SK-N-SH (cell line): ENCODE measurements around the gene PAQR7. TPM values are rescaled to one million over a fixed set of nuclear protein-coding genes. Genes with fewer than 3 reads are reported as not detected.

Experiments used
- CTCF ChIA-PET: fragments of 300-600, 350-600 bp; formaldehyde crosslinking; extraction: SDS; loops from one replicate; lab custom pipeline; 2021; lab: Yijun Ruan, JAX
- POLR2A ChIA-PET: fragments of 350-600 bp; sonication (Branson Sonifier 250); formaldehyde crosslinking; extraction: SDS; loops from one replicate; lab custom pipeline; 2020; ENCODE audit warnings: antibody characterized with exemption, inconsistent platforms; lab: Yijun Ruan, JAX
- DNase-seq: peaks from one replicate; pipeline ENCODE4 v3.0.0; 2012
- H2AFZ ChIP-seq: fragments of 200-600 bp; sonication (generic); 2 replicates; pipeline ENCODE4 v1.8.1; 2016; ENCODE audit warnings: antibody characterized with exemption, mild to moderate bottlenecking, low read depth
- H3F3A ChIP-seq: fragments of 200-600 bp; sonication (generic); replicated peaks from 2 replicates; pipeline ENCODE3; 2016; ENCODE audit warnings: antibody characterized with exemption, mild to moderate bottlenecking; ENCODE audit not compliant: insufficient read depth
- H3K27ac ChIP-seq, 2 experiments: fragments of 200-500 bp in 1 of 2; fragments of 200-600 bp in 1 of 2; sonication (Bioruptor generic) in 1 of 2; sonication (generic), shearing (Covaris generic) in 1 of 2; 2 replicates each; pipeline versions ENCODE4 v1.5.1 to v1.6.1; 2014 to 2016; ENCODE audit warnings: low read depth in 2 of 2, inconsistent platforms in 1 of 2, low read length in 1 of 2, mild to moderate bottlenecking in 1 of 2, mixed read lengths in 1 of 2
- H3K27me3 ChIP-seq: fragments of 200-600 bp; sonication (generic), shearing (Covaris generic); 2 replicates; pipeline ENCODE4 v1.6.1; 2016; ENCODE audit warnings: mixed run types; ENCODE audit not compliant: insufficient read depth
- H3K36me3 ChIP-seq, 2 experiments: fragments of 200-500 bp in 1 of 2; fragments of 200-600 bp in 1 of 2; sonication (Bioruptor generic) in 1 of 2; sonication (generic) in 1 of 2; replicated peaks in 1 of 2; 2 replicates each; pipeline versions ENCODE3 to v1.5.1; 2014 to 2016; ENCODE audit warnings: low read length in 1 of 2, mild to moderate bottlenecking in 1 of 2; ENCODE audit not compliant: insufficient read depth in 2 of 2, control insufficient read depth in 1 of 2
- H3K4me1 ChIP-seq, 2 experiments: fragments of 200-500 bp in 1 of 2; fragments of 200-600 bp in 1 of 2; sonication (Bioruptor generic) in 1 of 2; sonication (generic), shearing (Covaris generic) in 1 of 2; 2 replicates each; pipeline versions ENCODE4 v1.5.1 to v1.6.1; 2014 to 2016; ENCODE audit warnings: low read depth in 1 of 2, low read length in 1 of 2, mixed run types in 1 of 2; ENCODE audit not compliant: insufficient read depth in 2 of 2, control insufficient read depth in 1 of 2
- H3K4me2 ChIP-seq: fragments of 200-600 bp; sonication (generic), shearing (Covaris generic); 2 replicates; pipeline ENCODE4 v1.6.1; 2017; ENCODE audit warnings: mixed run types
- H3K4me3 ChIP-seq, 2 experiments: fragments of 200-500 bp in 1 of 2; fragments of 200-600 bp in 1 of 2; sonication (Bioruptor generic) in 1 of 2; sonication (generic), shearing (Covaris generic) in 1 of 2; 2 replicates each; pipeline versions ENCODE4 v1.5.1 to v1.8.1; 2014 to 2016; ENCODE audit warnings: low read depth in 2 of 2, inconsistent platforms in 1 of 2, low read length in 1 of 2, mild to moderate bottlenecking in 1 of 2, mixed read lengths in 1 of 2, moderate library complexity in 1 of 2
- H3K79me2 ChIP-seq: fragments of 200-600 bp; sonication (generic); 2 replicates; pipeline ENCODE4 v1.8.1; 2017; ENCODE audit warnings: mild to moderate bottlenecking; ENCODE audit not compliant: insufficient read depth
- H3K9ac ChIP-seq: fragments of 200-600 bp; sonication (generic); 2 replicates; pipeline ENCODE4 v1.6.1; 2017; ENCODE audit warnings: mixed run types
- H3K9me2 ChIP-seq: fragments of 200-600 bp; sonication (generic); 2 replicates; pipeline ENCODE4 v1.6.1; 2017; ENCODE audit warnings: mixed run types
- H3K9me3 ChIP-seq: fragments of 200-600 bp; sonication (generic); 2 replicates; pipeline ENCODE4 v1.6.1; 2017; ENCODE audit warnings: mixed run types, mild to moderate bottlenecking, moderate library complexity
- H4K20me1 ChIP-seq: fragments of 200-600 bp; sonication (generic); 2 replicates; pipeline ENCODE4 v1.6.1; 2017; ENCODE audit warnings: mild to moderate bottlenecking, mixed run types; ENCODE audit not compliant: insufficient read depth
- CHD2 ChIP-seq: fragments of 150-350 bp; IDR thresholded peaks from 2 replicates; pipeline ENCODE4 v1.6.1; 2018; ENCODE audit warnings: low read length; ENCODE audit not compliant: partially characterized antibody
- ELF1 ChIP-seq: IDR thresholded peaks from 2 replicates; pipeline ENCODE4 v1.4.0; 2012
- EP300 ChIP-seq, 2 experiments: IDR thresholded peaks; 2 replicates each; pipeline versions ENCODE4 v1.4.0 to v1.6.1; 2012; ENCODE audit warnings: borderline replicate concordance in 1 of 2, low read depth in 1 of 2, low read length in 1 of 2
- FOSL2 ChIP-seq: IDR thresholded peaks from 2 replicates; pipeline ENCODE4 v1.4.0; 2012; ENCODE audit warnings: low read depth, mild to moderate bottlenecking, moderate library complexity, borderline replicate concordance
- FOXJ3 ChIP-seq: sonication (generic); formaldehyde crosslinking; IDR thresholded peaks from 2 replicates; pipeline ENCODE4 v1.5.1; 2020; ENCODE audit warnings: mild to moderate bottlenecking, missing genetic modification reagents
- FOXM1 ChIP-seq: IDR thresholded peaks from 2 replicates; pipeline ENCODE4 v1.4.0; 2012; ENCODE audit warnings: low read depth, mild to moderate bottlenecking
- NFIC ChIP-seq: IDR thresholded peaks from 2 replicates; pipeline ENCODE4 v1.4.0; 2012; ENCODE audit warnings: borderline replicate concordance
- NRF1 ChIP-seq: IDR thresholded peaks from 2 replicates; pipeline ENCODE4 v1.6.1; 2012; ENCODE audit warnings: low read depth, mild to moderate bottlenecking, low read length
- RCOR1 ChIP-seq: fragments of 150-350 bp; IDR thresholded peaks from 2 replicates; pipeline ENCODE4 v1.6.1; 2017; ENCODE audit warnings: antibody characterized with exemption, low read length
- REST ChIP-seq: IDR thresholded peaks from 2 replicates; pipeline ENCODE4 v1.6.1; 2012; ENCODE audit warnings: mild to moderate bottlenecking, low read depth, low read length, moderate library complexity
- RFX5 ChIP-seq: IDR thresholded peaks from 2 replicates; pipeline ENCODE4 v1.6.1; 2012; ENCODE audit warnings: mild to moderate bottlenecking, improper control_type of control experiment, low read length
- SIN3A ChIP-seq: IDR thresholded peaks from 2 replicates; pipeline ENCODE4 v1.6.1; 2012; ENCODE audit warnings: low read depth, mild to moderate bottlenecking, low read length, moderate library complexity, borderline replicate concordance
- SMC3 ChIP-seq: IDR thresholded peaks from 2 replicates; pipeline ENCODE4 v1.6.1; 2012; ENCODE audit warnings: low read depth, low read length, improper control_type of control experiment
- TAF1 ChIP-seq: IDR thresholded peaks from 2 replicates; pipeline ENCODE4 v1.6.1; 2012; ENCODE audit warnings: low read depth, mild to moderate bottlenecking, low read length, moderate library complexity, borderline replicate concordance
- TCF12 ChIP-seq: IDR thresholded peaks from 2 replicates; pipeline ENCODE4 v1.4.0; 2012
- USF2 ChIP-seq: fragments of 150-350 bp; IDR thresholded peaks from 2 replicates; pipeline ENCODE4 v1.6.1; 2017; ENCODE audit warnings: antibody characterized with exemption, low read length, low read depth, borderline replicate concordance
- WGBS: methylation state at CpG from one replicate; pipeline ENCODE4 v1.1.6; 2017; ENCODE audit warnings: low lambda C conversion rate; 5-methylcytosine and 5-hydroxymethylcytosine counted together
- polyA plus RNA-seq, 3 experiments: library from polyadenylated mRNA; depleted of rRNA; stranded (reverse); fragments of >200 nt; gene quantifications; 2 replicates each; pipeline ENCODE4 v1.2.3, GENCODE V29; 2012
- small RNA-seq, 7 experiments: library from RNA; depleted of rRNA; stranded (forward); fragments of <200 nt; gene quantifications; one replicate each; pipeline ENCODE3, GENCODE V24; 2012
- TF ChIP-seq, protein P1 (sequence below): IDR thresholded peaks from 2 replicates; pipeline ENCODE4 v1.4.0; 2012; ENCODE audit warnings: low read depth, borderline replicate concordance
- TF ChIP-seq, protein P2 (sequence below): fragments of 150-350 bp; IDR thresholded peaks from 2 replicates; pipeline ENCODE4 v1.6.1; 2016; ENCODE audit warnings: mild to moderate bottlenecking, low read depth, low read length

Gene PAQR7
- polyA plus RNA-seq, 1 of the 3 experiments (the other 2 are of a cell fraction): 5.6 TPM

DNA sequence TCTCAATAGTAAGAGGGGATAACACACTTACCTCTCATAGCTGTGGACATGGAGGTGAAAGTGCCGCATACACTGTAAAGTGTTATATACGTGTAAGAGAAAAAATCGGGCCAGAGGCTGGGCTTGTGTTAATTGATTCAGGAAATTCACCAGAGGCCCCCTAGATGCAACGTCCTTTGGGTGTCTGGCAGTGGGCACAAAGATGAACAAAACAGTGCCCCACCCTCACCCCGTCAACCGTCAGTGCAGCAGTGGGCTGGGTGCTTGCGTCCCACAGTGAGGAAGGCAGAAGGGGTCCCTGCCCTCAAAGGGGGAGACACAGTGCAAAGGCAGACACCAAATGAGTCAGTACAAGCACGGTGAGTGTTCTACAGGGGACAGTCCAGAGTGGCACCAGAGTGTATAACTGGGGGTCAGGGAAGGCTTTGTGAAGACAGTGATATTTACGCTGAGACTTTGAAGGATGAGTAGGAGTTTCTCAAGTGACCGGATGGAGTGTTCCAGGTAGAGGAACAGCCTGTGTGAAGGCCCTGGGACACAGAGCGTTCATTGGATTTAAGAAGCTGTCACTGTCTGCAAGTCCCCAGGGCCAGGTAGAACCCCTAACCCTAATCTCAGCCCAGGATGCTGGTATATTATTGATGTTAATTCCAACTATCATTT lies 62.3 kb downstream of the PAQR7 start:
- H3K36me3 ChIP-seq: peaks cover 0 to 48% of the 10 kb centered on the region in 2 experiments
- WGBS: 77% methylated on average over 9 of the region's 11 CpGs
- H3K79me2 ChIP-seq: no peaks in the 10 kb centered on the region
- TF ChIP-seq FOSL2: no peak
- TF ChIP-seq ELF1: no peak
- TF ChIP-seq RCOR1: no peak
- TF ChIP-seq SMC3: no peak
- TF ChIP-seq TCF12: no peak
- TF ChIP-seq NRF1: no peak
- TF ChIP-seq TAF1: no peak
- TF ChIP-seq CHD2: no peak
- no peak for TF ChIP-seq REST
- TF ChIP-seq SIN3A: no peak
- TF ChIP-seq, protein P1, sequence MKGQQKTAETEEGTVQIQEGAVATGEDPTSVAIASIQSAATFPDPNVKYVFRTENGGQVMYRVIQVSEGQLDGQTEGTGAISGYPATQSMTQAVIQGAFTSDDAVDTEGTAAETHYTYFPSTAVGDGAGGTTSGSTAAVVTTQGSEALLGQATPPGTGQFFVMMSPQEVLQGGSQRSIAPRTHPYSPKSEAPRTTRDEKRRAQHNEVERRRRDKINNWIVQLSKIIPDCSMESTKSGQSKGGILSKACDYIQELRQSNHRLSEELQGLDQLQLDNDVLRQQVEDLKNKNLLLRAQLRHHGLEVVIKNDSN: no peak
- TF ChIP-seq EP300 (IDR thresholded peaks at IDR 0.05; ENCODE audit: borderline replicate concordance in 1 of 2, low read depth in 1 of 2, low read length in 1 of 2): no peak
- TF ChIP-seq NFIC: no peak
- TF ChIP-seq RFX5: no peak
- TF ChIP-seq USF2: no peak
- no peak for TF ChIP-seq FOXJ3 (CRISPR knock-in tag)
- TF ChIP-seq FOXM1: no peak
- TF ChIP-seq, protein P2, sequence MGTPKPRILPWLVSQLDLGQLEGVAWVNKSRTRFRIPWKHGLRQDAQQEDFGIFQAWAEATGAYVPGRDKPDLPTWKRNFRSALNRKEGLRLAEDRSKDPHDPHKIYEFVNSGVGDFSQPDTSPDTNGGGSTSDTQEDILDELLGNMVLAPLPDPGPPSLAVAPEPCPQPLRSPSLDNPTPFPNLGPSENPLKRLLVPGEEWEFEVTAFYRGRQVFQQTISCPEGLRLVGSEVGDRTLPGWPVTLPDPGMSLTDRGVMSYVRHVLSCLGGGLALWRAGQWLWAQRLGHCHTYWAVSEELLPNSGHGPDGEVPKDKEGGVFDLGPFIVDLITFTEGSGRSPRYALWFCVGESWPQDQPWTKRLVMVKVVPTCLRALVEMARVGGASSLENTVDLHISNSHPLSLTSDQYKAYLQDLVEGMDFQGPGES: no peak
- H2AFZ ChIP-seq: no peak overlapping the region
- H3K27ac ChIP-seq: no peak overlapping the region
- H3K4me3 ChIP-seq: no peak overlapping the region
- no peaks in the 10 kb centered on the region for H3K9me3 ChIP-seq
- no peak overlapping the region for H3K4me2 ChIP-seq
- no peaks in the 10 kb centered on the region for H4K20me1 ChIP-seq
- ChIA-PET POLR2A (interaction anchor here (0.7 kb wide), 1 partner anchor 137 kb away, joined by 3 read pairs; no protein-coding TSS in a partner anchor), CTCF (interaction anchor here (0.9 to 1.6 kb wide), 3 partner anchors 185 to 205 kb away, joined by 3 to 5 read pairs (median 3); partner anchors contain the start of gene PAFAH2)
- H3K9ac ChIP-seq: no peak overlapping the region
- H3K4me1 ChIP-seq: peaks cover 0 to 15% of the 10 kb centered on the region in 2 experiments; a peak in 1 of 4 replicates
- no peaks in the 10 kb centered on the region for H3F3A ChIP-seq
- H3K9me2 ChIP-seq: no peaks in the 10 kb centered on the region
- no peaks in the 10 kb centered on the region for H3K27me3 ChIP-seq
- no peak for DNase-seq

Small RNA genes within 50 kb of the gene (small RNA-seq; reads per million reads assigned to genes)
- gene AL033528.1 (0 reads per million in 7 experiments), gene RF00019 (0 reads per million in 7 experiments), gene SNRPFP2 (0 reads per million in 7 experiments)

Other genes starting within 250 kb of the PAQR7 start
- 32.7 and 56.2 TPM in 2 replicates for gene SELENON, start 75.5 kb downstream of the PAQR7 start, polyA plus RNA-seq (2012; rRNA removed)
- gene MTFR1L, start 55.8 kb downstream of the PAQR7 start, polyA plus RNA-seq (2012; rRNA removed): 53.6 and 61.2 TPM in 2 replicates
- gene AUNIP, start 16.3 kb downstream of the PAQR7 start, polyA plus RNA-seq (2012; rRNA removed): 1.9 TPM in 2 replicates
- 72.8 and 143 TPM in 2 replicates for gene STMN1, start 30.7 kb upstream of the PAQR7 start, polyA plus RNA-seq (2012; rRNA removed)
- 10.8 and 16.0 TPM in 2 replicates for gene PAFAH2, start 122.4 kb upstream of the PAQR7 start, polyA plus RNA-seq (2012; rRNA removed)
- gene EXTL1, start 146.1 kb upstream of the PAQR7 start, polyA plus RNA-seq (2012; rRNA removed): 0.58 and 1.1 TPM in 2 replicates
- not detected in 2 replicates for gene SLC30A2, start 170.4 kb upstream of the PAQR7 start, polyA plus RNA-seq (2012; rRNA removed)
- gene TRIM63, start 191.9 kb upstream of the PAQR7 start, polyA plus RNA-seq (2012; rRNA removed): not detected in 2 replicates
- gene PDIK1L, start 236.1 kb upstream of the PAQR7 start, polyA plus RNA-seq (2012; rRNA removed): 1.2 and 1.3 TPM in 2 replicates